CD1c-positive myeloid dendritic cell (primary cell): Measurements from ENCODE around the gene SIGLEC6.
"Not testable (repeated sequence)": the region's sequence is repeated elsewhere in the genome, so short reads cannot be mapped to it uniquely, and the experiment has no call there.

ENCODE experiments used
- DNase-seq: peaks from one replicate; pipeline ENCODE4 v3.0.0-alpha.2; 2016; ENCODE audit errors: extremely low spot score

Gene SIGLEC6

DNA sequence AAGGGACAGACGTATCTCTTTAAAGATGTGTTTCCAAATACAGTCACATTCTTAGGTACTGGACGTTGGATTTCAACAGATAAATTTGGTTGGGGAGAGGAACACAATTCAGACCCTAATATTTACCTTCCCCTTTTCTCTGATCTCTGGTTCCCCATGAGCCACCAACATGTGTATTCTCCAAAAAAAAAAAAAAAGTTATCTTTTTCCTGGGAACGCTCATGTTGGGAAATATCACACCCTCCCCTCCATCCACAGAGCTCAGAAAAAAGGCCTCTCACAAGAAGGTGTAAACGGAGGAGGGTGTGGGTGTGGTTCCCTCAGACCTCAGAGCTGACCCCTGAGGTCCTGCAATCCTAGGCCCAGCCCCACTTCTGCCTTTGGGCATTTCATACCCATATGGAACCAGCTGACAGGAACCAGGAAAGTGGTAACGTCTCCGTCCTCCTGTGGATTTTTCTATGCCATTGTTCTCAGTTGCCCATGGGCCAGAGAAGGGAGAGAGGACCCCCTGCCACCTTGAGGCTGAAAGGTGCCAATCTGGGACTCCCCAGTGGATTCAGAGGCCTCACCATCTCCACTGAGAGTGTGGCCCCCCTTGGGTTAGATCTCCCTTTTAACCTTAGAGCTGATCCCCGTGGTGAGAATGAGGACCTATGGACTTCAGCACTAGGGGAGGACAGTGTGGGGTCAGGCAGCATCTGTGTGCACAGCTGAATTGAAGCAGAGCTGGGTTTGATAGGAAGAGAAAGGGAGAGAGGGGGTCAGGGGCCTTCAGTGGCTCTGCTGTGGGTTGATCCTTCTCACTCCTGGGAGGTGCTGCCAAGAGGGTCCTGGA, 21.4 kb downstream of the SIGLEC6 start:
- DNase-seq, result peak; percentile 71

DNA sequence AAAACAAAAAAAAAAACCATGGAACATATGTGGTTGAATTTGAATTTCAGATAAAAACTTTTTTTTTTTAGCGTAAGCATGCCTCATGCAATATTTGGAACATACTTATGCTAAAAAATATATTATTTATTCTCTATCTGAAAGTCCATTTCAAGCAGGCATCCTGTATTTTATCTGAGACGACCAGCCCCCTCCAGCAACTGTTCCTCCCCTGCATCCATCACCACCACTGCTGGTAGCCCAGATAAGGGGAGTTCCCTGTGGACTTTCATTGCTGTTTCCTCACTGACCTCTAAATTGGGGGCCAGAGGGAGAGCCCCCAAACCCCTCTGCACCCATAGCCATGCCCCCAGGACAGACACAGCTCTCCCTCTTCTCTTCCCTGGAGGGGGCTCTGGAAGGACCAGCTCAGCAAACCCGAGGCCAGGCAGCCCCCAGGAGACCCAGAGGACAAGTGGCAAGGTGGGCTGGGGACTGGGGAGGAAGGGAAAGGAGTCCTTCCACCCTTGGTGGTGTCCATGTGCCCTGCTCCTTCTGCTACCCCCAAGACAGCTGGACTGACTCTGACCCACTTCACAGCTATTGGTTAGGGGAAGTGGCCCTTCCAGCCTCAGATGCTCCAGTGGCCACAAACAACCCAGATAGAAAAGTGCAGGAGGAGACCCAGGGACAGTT, 23.3 kb downstream of the SIGLEC6 start:
- peak; percentile 24 for DNase-seq

DNA sequence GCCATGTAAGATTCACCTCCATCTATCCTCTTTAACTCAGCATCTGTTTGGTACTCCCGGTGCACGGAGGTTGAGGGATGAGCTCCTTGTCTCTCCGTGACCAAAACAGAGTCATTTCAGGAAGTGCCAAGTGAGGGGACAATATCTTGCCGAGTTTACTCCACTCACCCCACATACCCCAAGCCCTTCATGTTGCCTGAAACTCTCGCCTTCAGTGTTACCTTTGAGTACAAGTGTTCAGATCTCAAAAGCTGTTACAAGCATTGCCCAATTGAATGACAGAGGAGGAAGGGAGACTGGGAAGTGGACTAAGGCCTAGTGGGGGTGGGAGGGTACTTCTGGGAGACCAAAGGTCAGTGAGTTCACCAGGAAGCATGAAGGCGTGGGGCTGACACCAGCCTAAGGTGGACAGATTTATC, 23.8 kb downstream of the SIGLEC6 start:
- DNase-seq, result peak; percentile 58

DNA sequence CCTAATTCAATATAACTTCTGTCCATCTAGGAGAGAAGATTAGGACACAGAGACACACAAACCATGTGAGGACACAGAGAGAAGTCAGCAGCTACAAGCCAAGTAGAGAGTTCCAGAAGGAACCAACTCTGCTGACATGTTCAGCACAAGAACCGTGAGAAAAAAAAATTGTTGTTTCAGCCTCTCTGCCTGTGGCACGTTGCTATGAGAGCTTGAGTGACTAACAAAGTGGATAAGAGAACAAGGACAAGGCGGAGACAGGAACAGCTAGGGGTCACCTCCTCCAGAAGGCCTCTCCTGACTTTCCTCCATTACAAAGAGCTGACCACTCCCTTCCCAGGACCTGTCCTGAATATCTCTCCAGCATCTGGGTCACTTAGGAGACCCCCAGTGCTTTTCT, 24.3 kb downstream of the SIGLEC6 start:
- DNase-seq, result peak; percentile 76

DNA sequence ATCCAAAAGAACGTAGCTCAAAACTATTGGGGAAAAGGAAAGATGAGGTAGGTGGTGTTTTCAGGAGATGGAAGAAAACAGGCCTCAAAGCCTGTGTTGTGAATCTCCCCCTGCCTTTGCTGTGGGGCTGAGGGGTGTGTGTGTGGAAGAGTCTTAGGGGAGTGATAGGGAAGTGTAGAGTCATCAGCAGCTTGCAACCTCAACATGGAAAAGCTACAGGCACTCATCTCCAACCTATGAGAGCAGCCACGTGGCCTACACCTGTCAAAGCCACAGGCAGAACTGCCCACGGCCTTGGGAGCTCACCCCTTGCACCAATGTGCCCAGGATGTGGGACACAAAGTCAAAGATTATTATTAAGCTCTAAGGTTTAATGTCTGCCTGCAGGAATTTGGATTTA, 25.6 kb downstream of the SIGLEC6 start:
- no peak for DNase-seq

DNA sequence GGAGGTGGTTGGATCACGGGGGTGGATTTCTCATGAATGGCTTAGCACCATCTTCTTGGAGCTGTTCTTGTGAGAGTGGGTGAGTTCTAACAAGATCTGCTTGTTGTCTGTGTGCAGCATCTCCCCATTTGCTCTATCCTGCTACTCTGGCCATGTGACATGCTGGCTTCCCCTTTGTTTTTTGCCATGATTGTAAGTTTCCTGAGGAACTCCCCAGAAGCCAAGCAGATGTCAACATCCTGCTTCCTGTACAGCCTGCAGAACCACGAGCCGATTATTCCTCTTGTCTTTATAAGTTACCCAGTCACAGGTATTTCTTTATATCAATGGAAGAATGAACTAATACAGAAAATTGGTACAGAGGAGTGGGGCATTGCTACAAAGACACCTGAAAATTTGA, 27.6 kb downstream of the SIGLEC6 start:
- DNase-seq, result peak; percentile 58

DNA sequence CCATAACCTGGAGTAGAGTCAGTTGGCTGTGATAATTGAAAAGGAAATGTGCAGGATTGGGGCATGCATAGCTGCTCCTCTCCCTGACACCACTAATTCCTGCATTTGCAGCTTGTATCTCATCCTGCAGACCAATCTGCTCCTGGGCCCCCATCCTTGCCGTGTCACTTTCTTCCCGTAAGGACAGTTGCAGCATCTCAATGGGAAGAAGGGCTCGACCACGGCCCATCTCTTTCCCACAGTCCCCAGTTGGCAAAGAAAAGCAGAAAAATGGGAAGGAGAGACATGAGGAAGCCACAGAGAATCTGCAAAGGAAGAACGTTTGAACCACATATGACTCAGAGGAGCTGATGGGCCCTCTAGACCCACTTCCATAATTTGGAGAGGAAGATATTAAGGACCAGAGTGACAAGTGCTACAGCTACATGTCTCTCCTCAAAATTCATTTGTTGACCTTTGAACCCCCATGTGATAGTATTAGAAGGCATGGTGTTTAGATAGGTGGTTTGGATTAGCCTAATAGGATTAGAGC, 28.1 kb downstream of the SIGLEC6 start:
- DNase-seq, result peak; percentile 84

DNA sequence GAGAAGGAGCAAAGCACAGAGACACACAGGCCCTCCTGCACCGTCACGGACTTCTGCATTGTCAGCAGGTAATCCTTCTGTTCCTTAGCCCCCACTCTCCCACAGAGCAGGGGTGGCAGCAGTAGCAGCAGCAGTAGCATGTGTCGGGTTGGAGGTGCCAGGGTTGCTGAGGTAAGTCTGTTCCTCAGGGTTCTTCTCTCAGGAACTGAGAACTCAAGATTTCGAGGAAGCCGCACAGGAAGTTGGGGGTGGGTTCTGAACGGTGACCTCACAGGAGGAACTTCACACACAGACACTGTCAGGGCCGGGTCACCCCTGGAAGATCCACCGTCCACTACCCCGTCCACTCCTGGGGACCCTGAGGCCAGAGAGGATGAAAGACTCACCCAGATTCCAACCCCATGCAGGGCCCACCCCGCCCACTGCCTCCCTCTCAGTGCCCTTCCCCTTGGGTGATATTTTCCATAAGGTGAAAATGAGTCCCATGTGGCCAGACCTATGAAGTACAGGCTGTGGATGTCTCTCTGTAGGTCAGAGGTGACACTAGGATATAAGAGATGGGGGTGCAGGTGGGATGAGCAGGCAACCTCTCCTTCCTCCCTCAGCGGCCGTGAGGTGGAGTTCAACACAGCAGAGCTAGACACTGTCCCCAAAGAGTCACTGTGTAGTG, 29.7 kb downstream of the SIGLEC6 start, which contains the start of gene SIGLEC12:
Gene SIGLEC12, minus strand, starts transcription at position 207 of the 670 bp plus-strand sequence. Its CDS starts 67 bp downstream, at position 140.
- peak; percentile 92 for DNase-seq

DNA sequence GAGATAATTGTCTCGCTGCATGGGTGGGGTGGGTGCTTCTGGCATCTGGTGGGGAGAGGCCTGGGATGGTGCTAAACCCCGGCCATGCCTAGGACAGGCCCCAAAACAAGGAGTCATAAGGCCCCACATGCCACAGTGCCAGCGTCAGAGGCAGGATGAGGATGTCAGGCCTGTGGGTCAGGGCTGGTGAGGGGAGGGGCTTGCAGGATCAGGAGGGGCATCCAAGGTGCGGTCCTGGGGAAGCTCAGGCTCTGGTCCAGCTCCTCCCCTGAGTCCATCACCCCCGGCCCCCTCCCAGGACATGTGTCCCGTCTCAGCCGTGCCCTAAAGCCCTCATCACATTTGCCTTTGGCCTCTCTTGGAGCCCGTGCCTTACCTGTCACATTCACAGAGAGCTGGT, 30.5 kb downstream of the SIGLEC6 start:
- not testable (repeated sequence) for DNase-seq

DNA sequence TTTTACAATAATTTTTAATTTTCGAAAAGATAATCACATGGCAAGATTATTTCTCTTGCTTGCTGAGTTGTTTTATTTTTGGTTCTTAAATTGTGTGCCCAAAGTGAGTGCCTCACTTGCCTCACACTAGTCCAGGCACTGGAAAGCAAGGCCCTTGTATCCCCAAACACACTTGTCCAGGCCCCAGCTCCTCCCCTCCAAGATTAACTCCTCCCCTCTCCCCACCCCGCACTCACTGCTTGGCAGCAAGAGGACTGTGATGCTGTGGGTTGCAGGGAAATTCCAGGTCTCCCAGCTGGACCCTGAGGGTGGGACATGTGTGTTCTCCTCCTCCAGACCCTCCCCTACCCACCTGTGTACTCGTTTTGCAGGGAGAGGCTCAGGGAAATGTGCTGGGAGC, 33.8 kb downstream of the SIGLEC6 start:
- DNase-seq, result no peak

DNA sequence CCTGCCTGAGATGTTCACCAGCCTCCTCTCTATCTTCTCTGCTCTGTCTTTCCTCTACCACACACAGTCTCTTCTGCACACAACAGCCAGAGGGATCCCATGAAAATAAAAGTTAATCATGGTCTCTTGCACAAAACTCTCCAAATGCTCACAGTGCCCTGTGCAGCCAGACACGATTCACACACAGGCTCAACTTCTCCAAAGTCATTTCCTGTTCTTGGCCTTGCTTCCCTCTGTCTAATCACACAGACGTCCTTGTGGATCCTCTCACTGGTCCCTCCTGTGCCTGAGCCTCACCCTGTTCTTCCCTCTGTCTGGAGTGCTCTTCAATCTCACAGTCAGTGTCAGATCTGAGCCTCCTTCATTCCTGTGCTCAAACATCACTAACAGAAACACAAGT, 37.7 kb downstream of the SIGLEC6 start:
- peak; percentile 66 for DNase-seq

DNA sequence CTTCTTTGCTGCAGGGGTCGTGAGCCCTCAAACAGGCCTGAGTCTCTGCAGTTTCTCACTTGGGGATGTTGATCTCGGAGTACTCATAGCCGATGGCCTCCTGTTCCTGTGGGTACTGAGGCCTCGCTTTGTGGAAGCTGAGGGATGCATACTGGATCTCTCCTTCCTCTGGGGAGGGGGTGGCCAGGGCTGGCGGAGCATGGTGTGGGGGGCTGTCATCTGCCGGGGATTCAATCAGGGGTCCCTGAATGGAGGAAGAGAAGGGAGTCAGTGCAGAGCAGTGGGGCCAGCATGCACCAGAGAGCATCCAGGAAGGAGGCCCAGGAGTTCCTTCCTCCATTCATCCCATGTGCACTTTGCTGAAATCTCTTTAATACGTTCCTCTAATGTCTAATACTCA, 39.9 kb downstream of the SIGLEC6 start:
- DNase-seq, result no peak

DNA sequence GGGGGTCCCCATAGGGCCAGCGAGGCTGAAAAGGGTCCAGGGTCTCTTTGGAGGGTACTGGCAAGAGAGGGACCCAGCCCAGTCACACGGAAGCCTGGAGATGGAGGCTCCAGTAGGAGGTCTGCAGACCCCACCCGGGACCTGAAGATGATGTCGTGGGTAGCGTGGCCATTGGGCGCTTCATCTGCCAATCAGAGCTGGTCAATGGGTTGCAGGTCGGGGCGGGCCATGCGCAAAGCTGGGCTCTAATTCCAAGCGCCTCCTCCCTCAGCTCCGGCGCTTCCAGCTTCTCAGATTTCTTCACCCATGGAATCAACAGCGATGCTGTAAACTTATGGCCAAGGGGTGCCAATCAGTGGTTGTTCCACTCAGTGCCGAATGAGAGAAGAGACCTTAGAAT, 40.8 kb downstream of the SIGLEC6 start:
- no peak for DNase-seq

DNA sequence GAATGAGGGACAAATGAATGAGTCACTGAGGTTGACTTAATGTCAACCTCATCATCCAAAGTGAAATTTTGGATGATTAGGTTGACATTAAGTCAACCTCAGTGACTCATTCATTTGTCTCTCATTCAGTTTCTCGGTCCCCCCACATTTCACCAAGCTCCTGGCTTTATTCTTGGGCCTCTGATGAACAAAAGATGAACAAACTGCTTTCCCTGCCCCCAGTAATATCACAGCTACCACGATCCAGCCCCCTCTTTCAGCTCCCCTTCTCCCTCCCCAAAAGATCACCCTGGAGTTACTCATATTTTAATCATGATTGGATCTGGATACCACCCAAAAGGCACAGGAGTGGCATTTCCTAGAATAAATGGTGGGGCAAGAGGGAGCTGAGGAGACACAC, 42.4 kb downstream of the SIGLEC6 start:
- DNase-seq, result no peak

DNA sequence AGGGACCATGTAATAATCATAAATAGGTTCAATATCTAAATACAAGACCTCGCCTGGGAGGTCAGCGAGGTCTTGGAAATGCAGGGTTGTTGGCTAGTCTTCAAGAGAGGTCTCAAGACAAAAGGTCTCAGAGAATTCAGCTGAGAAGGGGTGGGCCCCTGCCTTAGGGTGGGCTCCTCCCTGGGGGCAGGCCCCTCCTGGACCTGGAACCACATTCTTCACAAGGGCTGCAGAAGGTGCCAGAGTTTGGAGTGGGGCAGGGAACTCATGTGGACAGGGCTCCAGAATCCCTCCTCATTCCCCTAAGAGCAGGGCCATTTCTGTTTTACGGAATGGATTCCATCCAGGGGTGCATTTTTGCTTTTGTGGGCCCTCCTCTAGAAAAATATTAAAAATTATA, 43.0 kb downstream of the SIGLEC6 start:
- no peak for DNase-seq

DNA sequence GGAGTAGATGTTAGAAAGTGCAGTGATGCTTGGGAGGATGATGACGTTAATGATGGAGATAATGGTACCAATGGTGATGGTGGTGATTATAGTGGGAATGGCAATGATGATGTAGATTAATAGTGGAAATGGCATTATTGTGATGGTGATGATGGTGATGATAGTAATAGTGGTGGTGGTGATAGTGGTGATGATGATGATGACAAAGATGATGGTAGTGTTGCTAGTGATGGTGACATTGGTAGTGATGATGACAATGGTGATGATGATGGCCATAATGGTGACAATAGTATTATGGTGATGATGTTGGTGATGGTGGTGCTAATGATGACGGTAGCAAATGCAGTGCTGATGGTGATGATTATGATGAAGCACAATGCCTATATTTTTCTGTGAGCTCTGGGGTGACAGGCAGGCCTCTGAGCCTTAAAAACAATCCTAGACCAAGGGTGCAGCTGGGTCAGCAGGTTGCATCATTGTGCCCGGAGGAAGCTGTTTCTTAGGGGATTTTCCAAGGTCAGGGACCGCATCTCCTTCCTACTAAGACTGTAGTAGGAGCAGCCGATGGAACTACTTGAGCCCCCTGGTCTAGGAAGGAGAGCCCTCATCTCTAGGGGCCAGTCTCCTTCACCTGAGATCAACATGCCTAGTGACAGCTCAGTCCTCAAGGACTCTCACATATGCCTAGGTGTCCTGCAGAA, 45.4 kb downstream of the SIGLEC6 start:
- DNase-seq, result no peak

DNA sequence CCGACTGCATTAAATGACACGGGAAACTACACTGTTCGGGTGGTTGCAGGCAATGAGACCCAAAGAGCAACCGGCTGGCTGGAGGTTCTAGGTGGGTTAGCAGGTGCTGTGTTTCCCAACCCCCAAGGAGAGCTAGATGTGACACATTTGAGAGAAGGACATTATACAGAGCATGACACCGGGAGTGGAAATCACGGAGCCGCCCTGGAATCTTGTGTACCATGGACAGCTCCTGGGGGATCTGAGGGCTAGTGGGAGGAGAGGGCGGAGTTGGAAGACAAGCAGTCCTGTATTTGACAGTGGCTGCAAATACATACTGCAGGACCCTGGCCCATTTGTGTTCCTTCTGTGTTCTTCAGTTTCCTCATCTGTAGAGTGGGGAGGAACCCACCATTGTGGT, 50.9 kb downstream of the SIGLEC6 start:
- DNase-seq, result peak; percentile 37

DNA sequence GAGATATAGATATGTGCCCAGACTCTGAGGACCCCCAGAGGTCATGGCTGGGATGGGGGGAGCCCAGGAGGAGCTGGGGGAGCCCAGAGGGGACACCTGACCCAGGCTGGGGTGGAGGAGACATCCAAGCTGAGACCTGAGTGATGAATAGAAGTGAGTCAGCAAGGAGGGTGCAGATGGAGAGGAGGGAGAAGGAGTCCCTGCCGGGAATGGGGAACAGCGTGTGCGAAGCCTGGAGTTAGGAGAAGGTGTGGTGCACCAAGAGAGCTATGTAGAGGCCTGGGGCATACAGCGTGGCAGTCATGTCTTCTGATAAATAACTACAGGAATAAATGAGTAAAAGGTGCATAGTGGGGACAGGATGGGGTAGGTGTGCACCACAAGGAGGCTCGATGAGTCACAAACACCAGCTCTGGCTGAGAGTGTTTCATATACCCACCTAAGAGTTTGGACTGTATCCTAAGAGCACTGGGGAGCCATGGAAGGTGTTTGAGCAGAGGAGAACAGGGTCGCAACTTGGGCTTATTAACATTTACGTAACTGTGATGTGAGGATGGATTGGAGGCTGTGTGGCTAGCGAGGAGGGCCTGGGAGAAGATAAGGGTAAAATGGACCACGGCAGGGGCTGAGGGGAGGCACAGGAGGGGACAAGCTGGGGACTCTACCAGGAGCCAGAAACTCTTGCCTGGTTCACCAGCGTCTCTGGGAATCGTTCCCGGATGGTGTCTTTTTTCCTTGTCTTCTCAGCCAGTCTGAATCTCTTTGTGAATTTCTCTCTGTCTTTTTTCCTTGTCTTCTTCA, 51.7 kb downstream of the SIGLEC6 start:
- DNase-seq, result no peak

DNA sequence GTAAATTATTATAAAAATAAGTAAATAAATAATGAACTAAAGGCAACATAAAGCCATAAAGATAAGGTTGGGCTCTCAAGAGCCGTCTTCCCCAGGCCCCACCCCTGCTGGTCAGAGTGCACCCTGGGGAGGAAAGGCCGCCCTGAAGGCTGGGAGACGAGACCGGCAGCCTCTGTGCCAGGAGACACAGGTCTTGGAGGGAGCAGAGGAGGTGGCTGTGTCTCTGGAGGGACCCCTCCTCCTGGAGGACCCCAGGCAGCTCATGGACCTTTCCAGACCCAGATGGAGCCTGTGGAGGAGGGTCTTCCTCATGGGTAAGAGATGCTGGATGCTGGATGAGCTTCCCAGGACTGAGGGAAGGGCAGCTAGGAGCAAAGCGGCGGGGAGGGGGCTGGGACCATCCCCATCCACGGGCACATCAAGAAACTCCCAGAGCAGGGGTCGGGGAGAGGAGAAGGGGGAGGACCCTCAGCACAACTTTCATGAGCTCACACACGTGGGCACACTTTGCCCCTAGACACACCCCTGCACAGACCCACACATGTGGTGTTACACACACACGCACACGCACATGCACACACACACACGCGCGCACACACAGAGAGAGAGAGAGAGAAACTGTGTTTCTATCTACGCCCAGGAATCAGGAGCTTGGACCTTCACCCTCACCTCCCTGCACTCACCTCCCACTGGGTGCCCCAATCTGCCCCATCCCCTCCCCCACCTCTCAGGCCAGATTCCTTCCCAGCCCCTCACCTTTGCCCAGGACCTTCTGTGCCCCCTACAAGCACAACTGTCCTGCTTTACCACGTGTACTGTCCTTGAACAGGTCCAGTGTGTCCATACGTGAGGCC, 52.9 kb downstream of the SIGLEC6 start, which contains the start of gene CEACAM18:
Gene CEACAM18, plus strand, starts transcription at position 159 of the 854 bp plus-strand sequence.
- no peak for DNase-seq

DNA sequence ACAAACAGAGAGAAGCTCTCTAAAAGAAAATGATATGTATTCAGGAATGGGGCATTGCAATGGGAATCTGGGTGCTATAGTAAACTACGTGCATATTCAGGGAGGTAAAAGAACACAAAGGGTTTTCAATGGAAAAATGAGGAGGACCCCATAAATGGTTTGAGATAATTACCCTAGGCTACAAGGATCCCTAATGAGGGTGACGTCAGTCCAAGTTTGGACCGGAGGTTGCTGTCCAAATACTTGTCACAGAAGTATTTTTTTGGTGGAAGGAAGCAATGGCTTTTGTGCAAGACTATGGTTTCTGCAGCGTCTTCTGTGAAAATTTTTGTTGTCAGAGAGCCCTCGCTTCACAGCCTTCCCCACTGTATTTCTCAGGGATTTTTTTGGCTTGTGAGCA, 54.1 kb downstream of the SIGLEC6 start:
- DNase-seq, result no peak
